ENCODE results near the gene SRP68. TPM values are rescaled to one million over a fixed set of nuclear protein-coding genes. Genes with fewer than 3 reads are reported as not detected.

SRP68 gene
- total and polyA plus RNA-seq, 2 donors (not counting 1 experiment from before 2014, with no cell fraction given) = 29.6 to 82.3 TPM

GRCh38 chr17:76089680-76090516 is 17.6 kb upstream of the SRP68 start:
- ChIA-PET CTCF (no interaction called here), POLR2A (interaction anchor here (0.6 kb wide), 2 partner anchors 886 to 1323 kb away, joined by 3 to 10 read pairs; no protein-coding TSS in a partner anchor)
- H3K4me1 ChIP-seq (ENCODE audit: control insufficient read depth in 2 of 2, insufficient read depth in 2 of 2, low read length in 2 of 2) = no peaks in the 10 kb centered on the region
- Mint-ChIP-seq H3K27me3 (no peaks in the 10 kb centered on the region), H3K4me3 (no peak overlapping the region), H3K4me1 (no peaks in the 10 kb centered on the region), H3K9me3 (ENCODE audit: insufficient read depth) (no peaks in the 10 kb centered on the region), H3K27ac (no peak overlapping the region)
- DNase-seq (no peak), ATAC-seq (ENCODE audit: low read depth) (no peak)
- TF ChIP-seq EZH2 (IDR thresholded peaks at IDR 0.05; ENCODE audit: borderline replicate concordance, insufficient read depth, low read depth, low read length, poor library complexity, severe bottlenecking) = no peak
- no peak for TF ChIP-seq CTCF (IDR thresholded peaks at IDR 0.05)
- H4K20me1 ChIP-seq (ENCODE audit: control insufficient read depth, insufficient read depth, low read length, poor library complexity, severe bottlenecking) = peaks cover 21% of the 10 kb centered on the region
- no peak overlapping the region for H3K27ac ChIP-seq (ENCODE audit: low read length in 2 of 2)
- H3K4me3 ChIP-seq (ENCODE audit: control extremely low read depth in 1 of 5, extremely low read depth in 1 of 5, insufficient read depth in 1 of 5, low read depth in 2 of 5, low read length in 4 of 5) = no peak overlapping the region
- no peak overlapping the region for H3K9ac ChIP-seq (ENCODE audit: low read length)
- no peak overlapping the region for H3K4me2 ChIP-seq (replicated peaks; ENCODE audit: low read depth, low read length, poor library complexity, severe bottlenecking)
- H3K36me3 ChIP-seq (replicated peaks in 1 of 2; ENCODE audit: control extremely low read depth in 1 of 2, control insufficient read depth in 1 of 2, extremely low read depth in 1 of 2, insufficient read depth in 2 of 2, low read length in 1 of 2) = peaks cover 0 to 87% of the 10 kb centered on the region in 2 experiments
- H2AFZ ChIP-seq (ENCODE audit: insufficient read depth, low read depth, low read length, poor library complexity, severe bottlenecking) = no peak overlapping the region
- WGBS (ENCODE audit: insufficient coverage) = 98% methylated on average over 31 of the region's 32 CpGs
- H3K79me2 ChIP-seq (ENCODE audit: control insufficient read depth, insufficient read depth, low read length) = peaks cover 20% of the 10 kb centered on the region
- intact Hi-C loops (cut with micrococcal nuclease) = no loop called here
- no peaks in the 10 kb centered on the region for H3K27me3 ChIP-seq (replicated peaks in 1 of 4; ENCODE audit: control extremely low read depth in 1 of 4, control insufficient read depth in 3 of 4, insufficient read depth in 4 of 4, low read length in 3 of 4)
- H3K9me3 ChIP-seq (ENCODE audit: control extremely low read depth in 1 of 3, control insufficient read depth in 2 of 3, insufficient read depth in 1 of 3, low read length in 2 of 3) = peaks cover 0 to 3% (median 0%) of the 10 kb centered on the region in 3 donors
